ENCODE measurements around the gene MLLT1.

DNA sequence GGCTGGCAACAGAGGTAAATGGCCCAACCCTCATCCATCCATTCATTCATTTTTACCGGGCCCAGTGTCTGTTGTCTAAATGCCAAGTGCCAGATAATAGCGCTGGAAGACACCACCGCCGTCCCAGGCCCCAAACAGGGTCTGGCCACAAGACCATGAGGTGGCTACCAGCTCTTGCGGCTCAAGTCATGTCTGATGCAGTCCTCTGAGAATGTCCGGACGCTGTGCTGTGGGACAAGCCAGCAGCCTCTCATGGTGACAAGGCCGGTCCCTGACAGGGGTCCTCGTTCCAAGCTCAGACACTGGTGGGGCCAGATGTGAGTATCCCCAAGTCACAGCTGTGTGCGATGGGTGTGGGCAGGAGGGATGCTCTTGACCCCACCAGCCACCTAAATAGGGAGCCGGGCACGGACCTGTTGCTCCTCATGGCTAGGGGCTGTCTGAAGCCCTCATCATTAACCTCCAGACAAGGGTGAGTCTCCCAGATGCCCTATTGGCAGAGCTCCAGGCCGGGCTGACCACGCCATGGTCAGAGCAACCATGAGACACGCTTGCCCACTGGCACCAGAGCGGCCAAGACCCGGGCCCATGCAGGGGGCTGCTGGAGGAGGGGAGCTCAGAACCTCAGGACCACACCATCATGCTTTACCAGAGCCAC lies 58.4 kb downstream of the MLLT1 start:
- TF ChIP-seq, protein P1, sequence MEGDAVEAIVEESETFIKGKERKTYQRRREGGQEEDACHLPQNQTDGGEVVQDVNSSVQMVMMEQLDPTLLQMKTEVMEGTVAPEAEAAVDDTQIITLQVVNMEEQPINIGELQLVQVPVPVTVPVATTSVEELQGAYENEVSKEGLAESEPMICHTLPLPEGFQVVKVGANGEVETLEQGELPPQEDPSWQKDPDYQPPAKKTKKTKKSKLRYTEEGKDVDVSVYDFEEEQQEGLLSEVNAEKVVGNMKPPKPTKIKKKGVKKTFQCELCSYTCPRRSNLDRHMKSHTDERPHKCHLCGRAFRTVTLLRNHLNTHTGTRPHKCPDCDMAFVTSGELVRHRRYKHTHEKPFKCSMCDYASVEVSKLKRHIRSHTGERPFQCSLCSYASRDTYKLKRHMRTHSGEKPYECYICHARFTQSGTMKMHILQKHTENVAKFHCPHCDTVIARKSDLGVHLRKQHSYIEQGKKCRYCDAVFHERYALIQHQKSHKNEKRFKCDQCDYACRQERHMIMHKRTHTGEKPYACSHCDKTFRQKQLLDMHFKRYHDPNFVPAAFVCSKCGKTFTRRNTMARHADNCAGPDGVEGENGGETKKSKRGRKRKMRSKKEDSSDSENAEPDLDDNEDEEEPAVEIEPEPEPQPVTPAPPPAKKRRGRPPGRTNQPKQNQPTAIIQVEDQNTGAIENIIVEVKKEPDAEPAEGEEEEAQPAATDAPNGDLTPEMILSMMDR (conservative IDR thresholded peaks at IDR 0.05): no peak
- TF ChIP-seq EZH2 (IDR thresholded peaks at IDR 0.05; ENCODE audit: low read depth): no peak
